Mesendoderm (in vitro differentiated cells): ENCODE data around the gene PLPP4.

Source experiments
- DNase-seq: peaks from one replicate; pipeline ENCODE4 v3.0.0; 2013
- H2AK5ac ChIP-seq: 2 replicates; pipeline ENCODE4 v1.6.1; 2013; ENCODE audit warnings: low read length, inconsistent platforms
- H2BK120ac ChIP-seq: 2 replicates; pipeline ENCODE4 v1.6.1; 2013; ENCODE audit warnings: low read depth, mild to moderate bottlenecking, low read length, moderate library complexity, mixed read lengths
- H2BK15ac ChIP-seq: replicated peaks from 2 replicates; pipeline ENCODE4 v1.6.1; 2013; ENCODE audit warnings: low read depth, mild to moderate bottlenecking, moderate library complexity
- H2BK5ac ChIP-seq: 2 replicates; pipeline ENCODE4 v1.6.1; 2013; ENCODE audit warnings: low read length, inconsistent platforms
- H3K18ac ChIP-seq: 2 replicates; pipeline ENCODE4 v1.6.1; 2013; ENCODE audit warnings: mild to moderate bottlenecking, low read length, mixed read lengths
- H3K23ac ChIP-seq: one replicate; pipeline ENCODE4 v1.6.1; 2013; ENCODE audit warnings: low read length
- H3K27ac ChIP-seq: 2 replicates; pipeline ENCODE4 v1.5.1; 2013; ENCODE audit warnings: low read depth, mild to moderate bottlenecking, inconsistent platforms, low read length, moderate library complexity
- H3K27me3 ChIP-seq: 2 replicates; pipeline ENCODE4 v1.6.1; 2013; ENCODE audit warnings: low read length, control low read depth, mild to moderate bottlenecking, inconsistent platforms; ENCODE audit not compliant: insufficient read depth, poor library complexity
- H3K36me3 ChIP-seq: 2 replicates; pipeline ENCODE4 v1.6.1; 2013; ENCODE audit warnings: low read length, inconsistent platforms; ENCODE audit not compliant: control insufficient read depth, insufficient read depth
- H3K4ac ChIP-seq: one replicate; pipeline ENCODE4 v1.6.1; 2013; ENCODE audit warnings: low read depth, mild to moderate bottlenecking, low read length, moderate library complexity
- H3K4me1 ChIP-seq: 2 replicates; pipeline ENCODE4 v1.6.1; 2013; ENCODE audit warnings: low read depth, low read length, inconsistent platforms; ENCODE audit not compliant: control insufficient read depth
- H3K4me2 ChIP-seq: 2 replicates; pipeline ENCODE4 v1.6.1; 2013; ENCODE audit warnings: low read length
- H3K4me3 ChIP-seq: 2 replicates; pipeline ENCODE4 v1.5.1; 2013; ENCODE audit warnings: mild to moderate bottlenecking, low read length
- H3K56ac ChIP-seq: one replicate; pipeline ENCODE4 v1.6.1; 2013; ENCODE audit warnings: low read length
- H3K79me1 ChIP-seq: 2 replicates; pipeline ENCODE4 v1.6.1; 2013; ENCODE audit warnings: low read length, inconsistent platforms
- H3K79me2 ChIP-seq: 2 replicates; pipeline ENCODE4 v1.6.1; 2013; ENCODE audit warnings: mild to moderate bottlenecking, low read length; ENCODE audit not compliant: control insufficient read depth, insufficient read depth
- H3K9ac ChIP-seq: 2 replicates; pipeline ENCODE4 v1.6.1; 2013; ENCODE audit warnings: low read length, inconsistent platforms
- H4K5ac ChIP-seq: one replicate; pipeline ENCODE4 v1.6.1; 2013; ENCODE audit warnings: low read length
- H4K8ac ChIP-seq: one replicate; pipeline ENCODE4 v1.6.1; 2013; ENCODE audit warnings: low read depth, mild to moderate bottlenecking, control low read depth, low read length, moderate library complexity
- WGBS: extraction: QIAGEN DNeasy Blood & Tissue Kit; methylation state at CpG from one replicate; pipeline ENCODE4 v1.1.7; 2013; ENCODE audit warnings: low lambda C conversion rate, missing lambda C conversion rate; ENCODE audit not compliant: insufficient coverage; ENCODE audit errors: extremely low coverage; 5-methylcytosine and 5-hydroxymethylcytosine counted together

Gene PLPP4

GRCh38 chr10:120599200-120599724, 142.2 kb downstream of the PLPP4 start:
- Histone ChIP-seq H3K27ac (no peak overlapping the region), H3K27me3 (no peaks in the 10 kb centered on the region), H2BK15ac (no peak overlapping the region), H4K8ac (no peak overlapping the region), H3K4me2 (no peak overlapping the region), H3K36me3 (no peaks in the 10 kb centered on the region), H3K23ac (no peak overlapping the region), H3K4me1 (no peaks in the 10 kb centered on the region), H3K56ac (no peak overlapping the region), H2AK5ac (no peak overlapping the region), H3K9ac (no peak overlapping the region), H2BK5ac (no peak overlapping the region), H3K18ac (no peak overlapping the region), H3K79me1 (no peaks in the 10 kb centered on the region), H3K4ac (no peak overlapping the region), H4K5ac (no peak overlapping the region), H3K79me2 (no peaks in the 10 kb centered on the region), H3K4me3 (no peak overlapping the region), H2BK120ac (no peak overlapping the region)
- no CpG with 5 or more reads among the region's 9 CpGs for WGBS
- no peak for DNase-seq

GRCh38 chr10:120600871-120601649, 144.0 kb downstream of the PLPP4 start:
- Histone ChIP-seq H3K27me3 (no peaks in the 10 kb centered on the region), H3K4me3 (no peak overlapping the region), H3K4me1 (no peaks in the 10 kb centered on the region), H2BK5ac (no peak overlapping the region), H3K56ac (peak overlapping the region; percentile 27), H2BK15ac (no peak overlapping the region), H3K23ac (no peak overlapping the region), H3K79me2 (no peaks in the 10 kb centered on the region), H3K79me1 (no peaks in the 10 kb centered on the region), H4K8ac (no peak overlapping the region), H3K27ac (no peak overlapping the region), H3K9ac (no peak overlapping the region), H2BK120ac (no peak overlapping the region), H3K4me2 (no peak overlapping the region), H3K18ac (no peak overlapping the region), H3K4ac (no peak overlapping the region), H3K36me3 (no peaks in the 10 kb centered on the region), H2AK5ac (no peak overlapping the region), H4K5ac (no peak overlapping the region)
- DNase-seq: peak; percentile 77
- no CpG with 5 or more reads among the region's 12 CpGs for WGBS

GRCh38 chr10:120601999-120602398, 145.0 kb downstream of the PLPP4 start:
- Histone ChIP-seq H3K4ac (no peak overlapping the region), H3K4me2 (no peak overlapping the region), H3K23ac (no peak overlapping the region), H3K79me1 (no peaks in the 10 kb centered on the region), H4K8ac (no peak overlapping the region), H3K4me3 (no peak overlapping the region), H4K5ac (no peak overlapping the region), H3K4me1 (no peaks in the 10 kb centered on the region), H2BK5ac (no peak overlapping the region), H3K79me2 (no peaks in the 10 kb centered on the region), H3K56ac (no peak overlapping the region), H3K27me3 (no peaks in the 10 kb centered on the region), H3K27ac (no peak overlapping the region), H3K36me3 (no peaks in the 10 kb centered on the region), H2BK15ac (no peak overlapping the region), H3K18ac (no peak overlapping the region), H2AK5ac (no peak overlapping the region), H3K9ac (no peak overlapping the region), H2BK120ac (no peak overlapping the region)
- WGBS: no CpG with 5 or more reads among the region's 2 CpGs
- no peak for DNase-seq

GRCh38 chr10:120605410-120605809, 148.4 kb downstream of the PLPP4 start:
- Histone ChIP-seq H2AK5ac (no peak overlapping the region), H3K9ac (no peak overlapping the region), H3K4me1 (no peaks in the 10 kb centered on the region), H3K18ac (no peak overlapping the region), H4K5ac (no peak overlapping the region), H2BK120ac (no peak overlapping the region), H3K36me3 (no peaks in the 10 kb centered on the region), H3K27ac (no peak overlapping the region), H3K79me1 (no peaks in the 10 kb centered on the region), H3K4me3 (no peak overlapping the region), H3K27me3 (no peaks in the 10 kb centered on the region), H2BK15ac (no peak overlapping the region), H3K56ac (no peak overlapping the region), H3K23ac (no peak overlapping the region), H3K79me2 (no peaks in the 10 kb centered on the region), H3K4me2 (no peak overlapping the region), H4K8ac (no peak overlapping the region), H3K4ac (no peak overlapping the region), H2BK5ac (no peak overlapping the region)
- no peak for DNase-seq
- WGBS: no CpG with 5 or more reads among the region's 3 CpGs

- Histone ChIP-seq H3K27ac (no peak overlapping the region), H3K4me2 (no peak overlapping the region), H3K27me3 (no peaks in the 10 kb centered on the region), H3K4me3 (no peak overlapping the region), H3K4ac (no peak overlapping the region), H2AK5ac (no peak overlapping the region), H3K79me2 (no peaks in the 10 kb centered on the region), H3K36me3 (no peaks in the 10 kb centered on the region), H3K56ac (no peak overlapping the region), H2BK15ac (no peak overlapping the region), H3K9ac (no peak overlapping the region), H4K8ac (no peak overlapping the region), H3K18ac (no peak overlapping the region), H2BK120ac (no peak overlapping the region), H3K4me1 (no peaks in the 10 kb centered on the region), H3K23ac (no peak overlapping the region), H3K79me1 (no peaks in the 10 kb centered on the region), H4K5ac (no peak overlapping the region), H2BK5ac (no peak overlapping the region)
- WGBS: no CpG with 5 or more reads among the region's 5 CpGs
- DNase-seq: no peak
Observed at GRCh38 chr10:120606051-120606764, 149.2 kb downstream of the PLPP4 start.
